VCaP (cell line): Measurements from ENCODE around the gene SIT1.

Source experiments
- H3K27ac ChIP-seq: fragments of 450-650 bp; 2 replicates; pipeline ENCODE4 v1.5.1; 2017
- CTCF ChIP-seq: fragments of 450-650 bp; conservative IDR thresholded peaks from 2 replicates; pipeline ENCODE4 v1.5.1; 2017; ENCODE audit warnings: mild to moderate bottlenecking, moderate library complexity

SIT1 gene

GRCh38 chr9:35687306-35687705 lies 36.6 kb upstream of the SIT1 start:
- no peak overlapping the region for H3K27ac ChIP-seq
- no peak for TF ChIP-seq CTCF

DNA sequence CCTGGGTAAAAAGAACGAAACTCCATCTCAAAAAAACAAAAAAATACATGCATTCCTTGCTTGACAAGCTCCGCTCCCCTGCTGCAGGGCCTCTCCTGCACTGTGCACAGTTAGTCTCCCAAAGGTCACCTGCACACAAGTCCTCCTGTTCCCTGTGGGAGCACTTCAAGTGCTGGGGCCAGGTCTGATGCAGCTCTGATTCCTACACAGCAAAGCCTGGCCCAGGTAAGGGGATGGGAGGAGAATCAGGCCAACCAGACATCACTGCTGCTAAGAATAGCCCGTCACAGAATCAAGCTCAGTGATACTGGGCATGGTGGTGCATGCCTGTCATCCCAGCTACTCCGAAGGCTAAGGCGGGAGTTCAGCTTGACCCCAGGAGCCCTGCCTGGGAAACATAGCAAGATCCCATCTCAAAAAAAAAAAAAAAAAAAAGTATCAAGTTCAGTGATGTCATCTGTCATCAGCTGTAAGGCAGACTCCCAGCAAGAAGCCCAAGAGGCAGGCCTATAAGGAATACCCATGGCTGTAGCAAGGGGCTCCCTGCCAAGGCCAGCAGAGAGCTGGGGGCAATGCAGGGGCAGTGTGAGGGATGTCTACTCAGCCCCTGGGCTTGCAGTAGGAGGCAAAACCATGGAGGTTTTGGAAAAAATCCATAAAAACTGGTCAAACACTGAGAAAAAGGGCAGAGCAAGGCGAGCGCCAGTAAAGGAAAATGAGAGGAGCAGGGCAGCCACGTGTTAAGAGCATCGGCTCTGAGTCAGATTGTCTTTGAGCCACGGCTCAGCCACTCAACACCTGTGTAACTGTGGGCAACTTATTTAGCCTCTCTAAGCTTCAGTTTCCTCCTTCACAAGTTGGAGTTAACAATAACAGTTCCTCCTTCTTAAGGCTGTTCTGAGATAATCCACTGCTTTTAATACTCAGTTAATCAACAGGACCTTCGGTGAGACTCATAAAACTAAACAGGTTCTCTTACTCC lies 35.8 kb upstream of the SIT1 start:
- no peak for TF ChIP-seq CTCF
- no peak overlapping the region for H3K27ac ChIP-seq

GRCh38 chr9:35685506-35685905 lies 34.8 kb upstream of the SIT1 start:
- TF ChIP-seq CTCF = no peak
- H3K27ac ChIP-seq = no peak overlapping the region

- no peak for TF ChIP-seq CTCF
- no peak overlapping the region for H3K27ac ChIP-seq
Measured at GRCh38 chr9:35684921-35685320, 34.2 kb upstream of the SIT1 start.

DNA sequence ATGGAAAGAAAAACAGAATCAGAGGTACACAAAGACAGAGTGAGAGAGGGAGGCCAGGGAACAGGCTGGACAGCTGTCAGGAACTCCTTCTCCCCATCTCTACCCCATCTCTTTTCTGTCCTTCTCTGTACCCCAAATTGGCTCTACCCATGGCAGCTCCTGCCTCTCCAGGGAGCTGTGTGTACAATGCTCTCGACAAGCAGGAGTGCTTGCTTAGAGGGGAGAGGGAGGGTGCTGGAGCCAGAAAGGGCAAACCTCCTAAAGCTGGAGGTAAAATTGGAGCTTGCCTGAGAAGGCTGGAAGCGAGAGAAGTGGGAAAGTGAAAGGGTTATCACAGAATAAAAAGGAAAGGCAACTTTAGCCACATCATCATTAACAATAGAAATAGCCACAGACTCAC lies 32.6 kb upstream of the SIT1 start:
- TF ChIP-seq CTCF = no peak

DNA sequence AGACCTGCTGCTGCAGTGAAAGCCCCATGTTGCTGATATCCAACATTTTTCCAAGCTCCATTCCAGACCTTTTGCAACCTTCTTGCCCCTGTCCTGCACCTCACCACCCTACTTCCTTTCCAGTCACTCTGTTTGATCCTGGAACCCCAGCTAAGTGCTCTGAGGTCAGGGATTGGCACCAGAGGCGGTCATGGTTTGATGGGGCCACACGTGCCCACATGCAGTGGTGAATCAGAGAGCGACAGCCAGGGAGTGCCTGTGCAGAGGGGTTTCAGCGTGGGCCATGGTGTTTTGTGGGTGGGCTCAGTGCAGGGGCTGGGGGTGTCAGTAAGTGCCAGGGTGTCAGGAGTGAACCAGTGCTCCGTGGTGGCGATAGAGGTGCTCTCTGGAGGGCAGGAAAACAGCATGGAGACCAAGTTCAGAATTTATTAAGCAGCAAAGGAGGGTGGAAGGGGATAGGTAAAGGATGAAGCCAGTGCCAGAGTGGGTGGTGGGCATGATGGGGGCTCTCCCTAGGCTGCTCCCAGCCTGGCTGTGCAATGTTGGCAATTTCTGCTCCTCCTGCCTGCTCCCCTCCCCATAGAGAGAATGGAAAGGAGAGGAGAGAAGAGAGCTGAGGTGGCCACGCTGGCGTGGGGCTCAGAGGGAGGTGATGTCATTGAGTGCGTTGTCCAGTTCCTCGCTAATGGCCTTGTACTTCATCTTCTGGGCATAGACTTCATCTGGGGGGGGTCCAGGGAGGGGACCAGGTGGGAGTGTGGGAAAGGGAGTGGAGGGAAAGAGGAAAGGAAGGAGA lies 32.0 kb upstream of the SIT1 start:
- TF ChIP-seq CTCF = no peak
- no peak overlapping the region for H3K27ac ChIP-seq

More for the DNA sequence above, 32.6 kb upstream of the SIT1 start:
- H3K27ac ChIP-seq = no peak overlapping the region

- no peak overlapping the region for H3K27ac ChIP-seq
- no peak for TF ChIP-seq CTCF
Measured at GRCh38 chr9:35682051-35682450, 31.3 kb upstream of the SIT1 start.
